AG10803 (cell line): ENCODE data around the gene PTPRR.

Experiments used
- DNase-seq: peaks from one replicate; pipeline ENCODE4 v3.0.0; 2010; ENCODE audit warnings: low read depth
- H3K4me3 ChIP-seq: 2 replicates; pipeline ENCODE4 v1.5.1; 2011; ENCODE audit warnings: mild to moderate bottlenecking, low read length, control low read depth
- TF ChIP-seq, protein P1 (sequence below): conservative IDR thresholded peaks from 2 replicates; pipeline ENCODE4 v1.5.1; 2011; ENCODE audit warnings: mild to moderate bottlenecking, low read length, control low read depth, inconsistent platforms

PTPRR gene

DNA sequence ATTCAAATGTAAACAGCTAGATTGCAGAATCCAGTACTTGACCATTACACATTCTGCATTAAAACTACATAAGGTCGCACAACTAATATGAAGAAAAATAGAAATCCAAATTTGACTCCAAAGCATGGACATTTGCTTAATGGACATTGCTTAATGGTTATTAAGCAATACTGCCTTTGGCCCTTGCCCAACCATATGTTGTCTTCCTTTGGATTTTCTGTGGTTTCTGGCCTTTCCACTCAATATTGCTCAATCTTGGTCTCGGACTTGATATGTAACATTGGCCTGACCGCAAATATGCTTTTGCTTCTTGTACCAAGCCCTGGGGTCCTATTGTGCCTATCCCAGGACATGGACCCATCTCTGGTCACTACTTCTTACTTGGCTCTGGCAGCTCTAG is 67.2 kb downstream of the PTPRR start:
- TF ChIP-seq, protein P1, sequence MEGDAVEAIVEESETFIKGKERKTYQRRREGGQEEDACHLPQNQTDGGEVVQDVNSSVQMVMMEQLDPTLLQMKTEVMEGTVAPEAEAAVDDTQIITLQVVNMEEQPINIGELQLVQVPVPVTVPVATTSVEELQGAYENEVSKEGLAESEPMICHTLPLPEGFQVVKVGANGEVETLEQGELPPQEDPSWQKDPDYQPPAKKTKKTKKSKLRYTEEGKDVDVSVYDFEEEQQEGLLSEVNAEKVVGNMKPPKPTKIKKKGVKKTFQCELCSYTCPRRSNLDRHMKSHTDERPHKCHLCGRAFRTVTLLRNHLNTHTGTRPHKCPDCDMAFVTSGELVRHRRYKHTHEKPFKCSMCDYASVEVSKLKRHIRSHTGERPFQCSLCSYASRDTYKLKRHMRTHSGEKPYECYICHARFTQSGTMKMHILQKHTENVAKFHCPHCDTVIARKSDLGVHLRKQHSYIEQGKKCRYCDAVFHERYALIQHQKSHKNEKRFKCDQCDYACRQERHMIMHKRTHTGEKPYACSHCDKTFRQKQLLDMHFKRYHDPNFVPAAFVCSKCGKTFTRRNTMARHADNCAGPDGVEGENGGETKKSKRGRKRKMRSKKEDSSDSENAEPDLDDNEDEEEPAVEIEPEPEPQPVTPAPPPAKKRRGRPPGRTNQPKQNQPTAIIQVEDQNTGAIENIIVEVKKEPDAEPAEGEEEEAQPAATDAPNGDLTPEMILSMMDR, result no peak
- peak; percentile 96 for DNase-seq
- no peak overlapping the region for H3K4me3 ChIP-seq

DNA sequence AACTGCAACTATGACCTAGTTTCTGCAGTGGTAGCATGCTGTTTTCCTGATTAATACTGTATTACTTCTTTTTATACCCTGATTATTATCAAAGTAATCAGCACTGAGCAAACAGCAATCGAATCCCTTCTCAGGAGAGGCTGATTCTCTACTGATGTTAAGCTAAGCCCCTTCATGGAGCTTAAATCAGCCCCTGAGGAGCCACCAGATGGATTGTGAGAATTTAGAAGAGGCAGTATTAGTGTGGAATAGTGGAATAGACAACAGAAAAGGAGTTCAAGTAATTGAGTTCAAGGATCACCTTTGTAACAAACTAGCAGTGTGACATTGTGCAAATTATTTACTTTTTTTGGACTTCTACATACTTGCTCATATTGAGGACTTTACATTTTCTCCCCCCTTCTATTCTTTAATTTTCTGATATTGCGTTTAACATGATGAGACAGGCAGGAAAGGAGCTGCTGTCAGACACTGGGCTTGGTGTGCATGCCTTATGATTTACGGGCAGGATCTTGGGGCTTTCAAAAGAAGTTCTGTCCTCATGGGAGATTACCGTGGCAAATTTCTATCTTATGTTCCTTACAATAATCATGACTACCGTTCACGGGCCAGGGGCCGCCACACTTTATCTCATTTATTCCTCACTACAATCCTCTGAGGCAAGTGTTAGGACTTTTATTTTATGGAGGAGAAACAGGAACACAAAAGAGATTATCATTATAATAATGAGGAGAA is 68.0 kb downstream of the PTPRR start:
- no peak overlapping the region for H3K4me3 ChIP-seq
- no peak for DNase-seq

DNA sequence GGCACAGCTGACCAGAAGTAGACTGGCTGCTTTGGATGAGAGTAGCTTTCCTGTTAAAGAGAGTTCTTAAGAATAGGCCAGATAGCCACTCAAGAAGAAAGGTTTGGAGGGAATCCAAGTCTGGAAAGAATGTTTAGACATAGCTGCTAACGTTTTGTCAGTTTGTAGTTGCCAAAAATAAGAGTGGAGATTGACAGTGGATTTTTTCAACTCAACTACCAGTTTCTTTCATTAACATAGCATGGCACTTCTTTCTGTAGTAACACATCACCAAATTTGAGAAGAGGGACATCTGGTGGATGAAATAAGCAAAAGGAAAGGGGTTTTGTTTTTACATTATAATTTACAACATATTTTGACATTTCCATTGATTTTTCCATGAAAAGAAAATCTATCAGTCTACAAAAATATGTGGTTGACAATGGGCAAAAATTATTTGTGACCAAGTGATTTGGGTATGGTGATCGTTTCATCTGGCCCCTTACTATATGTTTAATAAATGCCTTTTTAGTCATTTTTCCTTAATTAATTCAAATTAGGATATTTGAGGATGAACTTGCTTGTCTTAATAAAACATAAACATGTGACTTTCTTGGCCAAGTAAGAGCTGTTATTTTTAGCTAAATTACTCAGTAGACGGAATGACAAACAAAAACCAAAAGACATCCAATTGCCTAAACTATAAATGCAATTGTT is 71.1 kb downstream of the PTPRR start:
- TF ChIP-seq, protein P1, result peak; percentile 60
- DNase-seq, result peak; percentile 40
- no peak overlapping the region for H3K4me3 ChIP-seq

More for the DNA sequence above, 68.0 kb downstream of the PTPRR start:
- TF ChIP-seq, protein P1, result no peak

DNA sequence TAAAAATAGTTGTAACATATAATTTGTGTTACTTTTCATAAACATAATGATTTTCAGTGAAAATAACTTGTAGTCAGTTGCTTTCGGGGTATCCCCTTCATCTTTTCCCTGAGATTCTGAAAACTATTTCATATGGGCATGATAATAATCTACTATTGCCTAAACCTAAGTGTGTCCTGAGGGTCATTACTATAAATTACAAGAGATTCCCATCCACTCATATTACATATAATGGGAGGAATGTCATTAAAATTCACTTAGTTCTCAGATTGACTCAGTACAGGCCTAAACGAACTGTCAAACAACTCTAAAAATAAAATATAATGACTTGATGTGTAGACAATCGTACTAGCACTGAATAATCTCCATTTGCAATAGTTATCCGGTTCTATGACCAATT is 72.7 kb downstream of the PTPRR start:
- H3K4me3 ChIP-seq, result no peak overlapping the region
- TF ChIP-seq, protein P1, result no peak
- DNase-seq, result no peak

- DNase-seq, result no peak
- TF ChIP-seq, protein P1, result no peak
These were observed 75.3 kb downstream of the PTPRR start for GRCh38 chr12:70845268-70845667.

DNA sequence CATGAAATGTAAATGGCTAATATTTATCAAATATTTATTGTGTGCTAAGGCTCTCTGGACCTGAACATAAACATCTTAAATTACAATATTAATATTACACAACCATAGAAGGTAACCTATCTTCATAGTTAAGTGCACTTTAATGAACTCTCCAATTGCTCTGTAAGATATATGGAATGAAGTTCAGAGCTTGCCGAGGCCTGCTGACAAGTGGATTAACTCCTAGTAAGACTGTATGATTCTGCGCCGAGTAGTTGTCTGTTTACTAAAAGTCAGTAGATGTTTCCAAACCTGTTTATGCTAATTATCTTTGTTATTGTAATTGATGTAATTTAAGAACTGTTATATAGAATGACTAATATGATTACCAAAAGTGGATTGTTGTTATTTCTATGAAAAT is 77.2 kb downstream of the PTPRR start:
- TF ChIP-seq, protein P1, result no peak
- no peak overlapping the region for H3K4me3 ChIP-seq
- DNase-seq, result no peak

More at GRCh38 chr12:70845268-70845667, 75.3 kb downstream of the PTPRR start:
- no peak overlapping the region for H3K4me3 ChIP-seq

DNA sequence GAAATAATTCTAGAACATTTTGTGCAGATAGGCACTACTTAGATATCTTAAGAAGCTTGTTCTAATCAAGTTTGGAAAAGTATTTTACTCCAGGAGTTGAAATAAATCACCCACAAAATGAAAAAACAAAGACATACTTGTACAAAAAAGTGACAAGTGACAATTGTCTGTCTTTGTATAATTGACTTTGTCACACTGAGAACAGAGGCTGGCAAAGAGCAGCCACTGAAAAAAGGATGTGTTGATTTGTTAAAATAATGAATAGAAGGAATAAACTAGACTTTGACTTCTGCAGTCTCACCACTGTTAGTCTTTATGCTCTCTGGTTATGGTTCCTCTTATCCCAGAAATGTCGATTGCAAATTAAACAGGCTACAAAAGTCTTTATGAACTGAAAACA is 77.6 kb downstream of the PTPRR start:
- TF ChIP-seq, protein P1, result no peak
- DNase-seq, result no peak
- H3K4me3 ChIP-seq, result no peak overlapping the region
